BE2C (cell line): ENCODE data around the gene ACOT11.

ENCODE experiments used
- DNase-seq: peaks from one replicate; pipeline ENCODE4 v3.0.0-alpha.2; 2020
- H3K27me3 ChIP-seq: fragments of 250-450 bp; sonication (Bioruptor Pico); 2 replicates; pipeline ENCODE4 v1.5.1; 2020; ENCODE audit warnings: mild to moderate bottlenecking
- H3K36me3 ChIP-seq: fragments of 250-450 bp; sonication (Bioruptor Pico); 2 replicates; pipeline ENCODE4 v1.5.1; 2020; ENCODE audit warnings: mild to moderate bottlenecking
- H3K4me1 ChIP-seq: fragments of 250-450 bp; sonication (Bioruptor Pico); 2 replicates; pipeline ENCODE4 v1.5.1; 2020
- H3K4me3 ChIP-seq: 2 replicates; pipeline ENCODE4 v1.5.1; 2011; ENCODE audit warnings: low read depth, low read length
- H3K9me3 ChIP-seq: fragments of 250-450 bp; sonication (Bioruptor Pico); 2 replicates; pipeline ENCODE4 v1.5.1; 2020
- CTCF ChIP-seq: IDR thresholded peaks from 2 replicates; pipeline ENCODE4 v1.5.1; 2012; ENCODE audit warnings: mild to moderate bottlenecking, low read depth, low read length

Gene ACOT11

GRCh38 chr1:54611621-54612020, 63.6 kb downstream of the ACOT11 start:
- TF ChIP-seq CTCF: no peak
- no peak overlapping the region for H3K4me3 ChIP-seq

GRCh38 chr1:54614024-54614423, 66.0 kb downstream of the ACOT11 start:
- no peaks in the 10 kb centered on the region for H3K9me3 ChIP-seq
- H3K27me3 ChIP-seq: no peaks in the 10 kb centered on the region
- no peaks in the 10 kb centered on the region for H3K4me1 ChIP-seq
- no peaks in the 10 kb centered on the region for H3K36me3 ChIP-seq
- TF ChIP-seq CTCF: no peak
- no peak overlapping the region for H3K4me3 ChIP-seq
- no peak for DNase-seq

More at GRCh38 chr1:54611621-54612020, 63.6 kb downstream of the ACOT11 start:
- Histone ChIP-seq H3K36me3 (no peaks in the 10 kb centered on the region), H3K27me3 (no peaks in the 10 kb centered on the region), H3K4me1 (no peaks in the 10 kb centered on the region), H3K9me3 (no peaks in the 10 kb centered on the region)
- DNase-seq: no peak

GRCh38 chr1:54614563-54614962, 66.5 kb downstream of the ACOT11 start:
- no peaks in the 10 kb centered on the region for H3K4me1 ChIP-seq
- no peak for TF ChIP-seq CTCF
- no peaks in the 10 kb centered on the region for H3K36me3 ChIP-seq
- DNase-seq: no peak
- H3K9me3 ChIP-seq: no peaks in the 10 kb centered on the region
- no peaks in the 10 kb centered on the region for H3K27me3 ChIP-seq
- H3K4me3 ChIP-seq: no peak overlapping the region

GRCh38 chr1:54615531-54616279, 67.7 kb downstream of the ACOT11 start:
- TF ChIP-seq CTCF: no peak
- no peaks in the 10 kb centered on the region for H3K9me3 ChIP-seq
- DNase-seq: no peak

GRCh38 chr1:54619749-54620148, 71.7 kb downstream of the ACOT11 start:
- no peak for TF ChIP-seq CTCF
- no peak for DNase-seq

More at GRCh38 chr1:54615531-54616279, 67.7 kb downstream of the ACOT11 start:
- no peak overlapping the region for H3K4me3 ChIP-seq
- H3K27me3 ChIP-seq: no peaks in the 10 kb centered on the region
- no peaks in the 10 kb centered on the region for H3K36me3 ChIP-seq
- no peaks in the 10 kb centered on the region for H3K4me1 ChIP-seq

GRCh38 chr1:54623216-54624007, 75.4 kb downstream of the ACOT11 start, which contains the start of gene FAM151A:
Gene FAM151A (minus strand): TSS chr1:54623525. CDS start chr1:54623395, 130 bp downstream.
- no peaks in the 10 kb centered on the region for H3K4me1 ChIP-seq
- no peaks in the 10 kb centered on the region for H3K9me3 ChIP-seq
- no peak for DNase-seq
- TF ChIP-seq CTCF: no peak
- no peaks in the 10 kb centered on the region for H3K27me3 ChIP-seq
- no peaks in the 10 kb centered on the region for H3K36me3 ChIP-seq
- H3K4me3 ChIP-seq: no peak within 1 kb of the TSS

More at GRCh38 chr1:54619749-54620148, 71.7 kb downstream of the ACOT11 start:
- no peaks in the 10 kb centered on the region for H3K9me3 ChIP-seq
- no peaks in the 10 kb centered on the region for H3K27me3 ChIP-seq
- H3K4me1 ChIP-seq: no peaks in the 10 kb centered on the region
- H3K4me3 ChIP-seq: no peak overlapping the region
- no peaks in the 10 kb centered on the region for H3K36me3 ChIP-seq
